ENCODE data around the gene NFILZ.

DNA sequence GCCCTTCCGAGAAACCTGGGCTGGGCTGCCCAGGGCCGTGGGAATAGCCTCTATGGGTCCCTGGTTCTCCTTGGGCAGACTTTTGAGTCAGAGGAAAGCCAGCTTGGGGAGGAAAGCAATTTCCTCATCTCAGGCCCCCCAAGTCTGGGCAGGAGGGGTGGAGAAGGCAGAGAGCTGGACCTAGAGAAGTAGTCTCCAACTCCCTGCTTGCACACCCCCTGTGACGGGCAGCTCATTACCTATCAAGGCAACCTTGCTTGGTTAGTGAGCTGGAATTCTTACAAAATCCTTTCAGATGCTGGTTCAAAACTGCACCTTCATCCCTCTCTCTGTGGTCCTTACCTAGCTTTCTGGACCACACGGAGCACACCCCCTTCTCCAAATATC is 34.2 kb downstream of the NFILZ start:
- TF ChIP-seq, protein P1, sequence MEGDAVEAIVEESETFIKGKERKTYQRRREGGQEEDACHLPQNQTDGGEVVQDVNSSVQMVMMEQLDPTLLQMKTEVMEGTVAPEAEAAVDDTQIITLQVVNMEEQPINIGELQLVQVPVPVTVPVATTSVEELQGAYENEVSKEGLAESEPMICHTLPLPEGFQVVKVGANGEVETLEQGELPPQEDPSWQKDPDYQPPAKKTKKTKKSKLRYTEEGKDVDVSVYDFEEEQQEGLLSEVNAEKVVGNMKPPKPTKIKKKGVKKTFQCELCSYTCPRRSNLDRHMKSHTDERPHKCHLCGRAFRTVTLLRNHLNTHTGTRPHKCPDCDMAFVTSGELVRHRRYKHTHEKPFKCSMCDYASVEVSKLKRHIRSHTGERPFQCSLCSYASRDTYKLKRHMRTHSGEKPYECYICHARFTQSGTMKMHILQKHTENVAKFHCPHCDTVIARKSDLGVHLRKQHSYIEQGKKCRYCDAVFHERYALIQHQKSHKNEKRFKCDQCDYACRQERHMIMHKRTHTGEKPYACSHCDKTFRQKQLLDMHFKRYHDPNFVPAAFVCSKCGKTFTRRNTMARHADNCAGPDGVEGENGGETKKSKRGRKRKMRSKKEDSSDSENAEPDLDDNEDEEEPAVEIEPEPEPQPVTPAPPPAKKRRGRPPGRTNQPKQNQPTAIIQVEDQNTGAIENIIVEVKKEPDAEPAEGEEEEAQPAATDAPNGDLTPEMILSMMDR (IDR thresholded peaks at IDR 0.05; ENCODE audit: insufficient read depth, low read length, poor library complexity, severe bottlenecking), result no peak
- no peak for TF ChIP-seq EZH2phosphoT487 (conservative IDR thresholded peaks at IDR 0.05; ENCODE audit: low read length)

All from SU-DHL-6 (cell line).